ENCODE results near the gene UCK2.

DNA sequence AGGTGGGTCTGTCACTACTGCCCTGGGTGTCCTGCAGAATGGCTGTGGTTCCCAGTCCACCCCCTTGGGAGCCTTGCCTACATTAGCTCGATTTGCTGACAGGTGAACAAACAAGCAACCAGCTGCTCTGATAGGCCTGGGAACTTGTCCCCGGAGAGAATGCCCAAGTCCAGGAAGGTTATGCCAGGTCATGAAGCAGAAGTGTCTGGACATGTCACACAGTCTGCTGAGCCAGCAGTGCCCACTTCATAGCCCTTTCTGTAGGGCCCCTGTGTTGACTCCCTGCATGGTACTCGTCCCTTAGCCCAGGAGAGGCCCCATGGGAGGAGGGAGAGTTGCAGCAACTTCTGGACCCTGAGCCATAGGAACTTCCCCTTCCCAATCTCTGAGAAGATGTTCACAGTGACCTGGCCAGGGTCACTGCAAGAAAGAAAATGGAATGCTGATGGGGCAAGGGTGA, 31.0 kb downstream of the UCK2 start:
- TF ChIP-seq, protein P1, sequence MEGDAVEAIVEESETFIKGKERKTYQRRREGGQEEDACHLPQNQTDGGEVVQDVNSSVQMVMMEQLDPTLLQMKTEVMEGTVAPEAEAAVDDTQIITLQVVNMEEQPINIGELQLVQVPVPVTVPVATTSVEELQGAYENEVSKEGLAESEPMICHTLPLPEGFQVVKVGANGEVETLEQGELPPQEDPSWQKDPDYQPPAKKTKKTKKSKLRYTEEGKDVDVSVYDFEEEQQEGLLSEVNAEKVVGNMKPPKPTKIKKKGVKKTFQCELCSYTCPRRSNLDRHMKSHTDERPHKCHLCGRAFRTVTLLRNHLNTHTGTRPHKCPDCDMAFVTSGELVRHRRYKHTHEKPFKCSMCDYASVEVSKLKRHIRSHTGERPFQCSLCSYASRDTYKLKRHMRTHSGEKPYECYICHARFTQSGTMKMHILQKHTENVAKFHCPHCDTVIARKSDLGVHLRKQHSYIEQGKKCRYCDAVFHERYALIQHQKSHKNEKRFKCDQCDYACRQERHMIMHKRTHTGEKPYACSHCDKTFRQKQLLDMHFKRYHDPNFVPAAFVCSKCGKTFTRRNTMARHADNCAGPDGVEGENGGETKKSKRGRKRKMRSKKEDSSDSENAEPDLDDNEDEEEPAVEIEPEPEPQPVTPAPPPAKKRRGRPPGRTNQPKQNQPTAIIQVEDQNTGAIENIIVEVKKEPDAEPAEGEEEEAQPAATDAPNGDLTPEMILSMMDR (conservative IDR thresholded peaks at IDR 0.05): no peak
- TF ChIP-seq EZH2 (IDR thresholded peaks at IDR 0.05; ENCODE audit: low read depth): no peak

Measured in PC-9 (cell line).